Measurements from ENCODE around the gene RNF5. TPM values are rescaled to one million over a fixed set of nuclear protein-coding genes. Genes with fewer than 3 reads are reported as not detected.

Gene RNF5
- total and polyA plus RNA-seq, 2 of the 4 experiments (the other 2 are of a cell fraction) = 18.8 to 41.4 TPM

DNA sequence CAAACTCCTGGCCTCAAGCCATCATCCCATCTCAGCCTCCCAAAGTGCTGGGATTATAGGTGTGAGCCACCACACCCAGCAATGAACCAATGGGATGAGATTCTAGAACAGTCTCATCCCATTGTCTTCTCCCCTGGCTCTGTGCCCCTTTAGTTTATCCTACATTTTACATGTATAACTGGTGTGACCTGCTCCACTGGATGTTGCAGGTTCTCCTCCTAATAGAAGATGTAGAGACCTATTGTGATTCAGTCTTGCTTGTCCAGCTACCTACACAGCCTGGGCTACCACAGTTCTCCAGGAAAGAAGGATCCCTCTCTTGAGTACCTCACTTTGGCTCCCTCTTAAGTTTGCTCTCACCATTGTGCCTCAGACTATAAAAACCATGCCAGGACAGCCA is 46.1 kb upstream of the RNF5 start:
- no peak overlapping the region for H3K9ac ChIP-seq (ENCODE audit: low read depth, low read length)
- DNase-seq (no peak), ATAC-seq (ENCODE audit: low read depth) (no peak)
- no peak overlapping the region for H3K23ac ChIP-seq (ENCODE audit: low read depth, low read length)
- no TSS peak for BruUV-seq (replicated peaks)
- no peak overlapping the region for H4K8ac ChIP-seq (ENCODE audit: low read depth in 2 of 2, low read length in 2 of 2)
- in situ Hi-C loops (cut with MboI; ENCODE audit: low sequenced_read_pairs) = no loop called here
- no peak overlapping the region for H3K4me3 ChIP-seq (ENCODE audit: insufficient read depth, low read depth, low read length)
- no peak overlapping the region for H2AK9ac ChIP-seq (replicated peaks; ENCODE audit: low read depth, low read length, poor library complexity)
- H4K20me1 ChIP-seq (ENCODE audit: insufficient read depth, low read length) = no peaks in the 10 kb centered on the region
- no peak overlapping the region for H3K56ac ChIP-seq (ENCODE audit: extremely low read depth, insufficient read depth, low read length)
- H4K91ac ChIP-seq (ENCODE audit: insufficient read depth, low read depth, low read length) = no peak overlapping the region
- no peak overlapping the region for H2AK5ac ChIP-seq (ENCODE audit: low read depth, low read length)
- no peak overlapping the region for H2AFZ ChIP-seq (replicated peaks; ENCODE audit: low read length, poor library complexity)
- no peaks in the 10 kb centered on the region for H3K9me3 ChIP-seq (ENCODE audit: control insufficient read depth, insufficient read depth, low read length)
- no peaks in the 10 kb centered on the region for H3K27me3 ChIP-seq (ENCODE audit: control insufficient read depth, insufficient read depth, low read length)
- H3K79me1 ChIP-seq (ENCODE audit: low read depth in 1 of 2, low read length in 2 of 2) = peaks cover 19 to 24% of the 10 kb centered on the region in 2 experiments
- ChIA-PET CTCF (no interaction called here), POLR2A (ENCODE audit: unreplicated experiment) (no interaction called here)
- H2BK20ac ChIP-seq (ENCODE audit: low read depth, low read length) = no peak overlapping the region
- H3K9me1 ChIP-seq (ENCODE audit: insufficient read depth, low read length) = peaks cover 8% of the 10 kb centered on the region
- no peak overlapping the region for H3K4ac ChIP-seq (ENCODE audit: low read depth, low read length)
- peaks cover 11% of the 10 kb centered on the region for H3K4me1 ChIP-seq (ENCODE audit: control insufficient read depth, insufficient read depth, low read length)
- intact Hi-C loops (cut with micrococcal nuclease) = no loop called here
- no peak overlapping the region for H3K18ac ChIP-seq (ENCODE audit: low read depth, low read length)
- no peak overlapping the region for H2BK5ac ChIP-seq (ENCODE audit: low read depth, low read length, poor library complexity, severe bottlenecking)
- no peak overlapping the region for H3K4me2 ChIP-seq (ENCODE audit: low read depth, low read length)
- dilution Hi-C loops (cut with HindIII; ENCODE audit: low sequenced_read_pairs, unreplicated experiment) = no loop called here
- TF ChIP-seq MAFK (IDR thresholded peaks at IDR 0.05; ENCODE audit: low read depth, low read length) = no peak
- TF ChIP-seq, protein P1, sequence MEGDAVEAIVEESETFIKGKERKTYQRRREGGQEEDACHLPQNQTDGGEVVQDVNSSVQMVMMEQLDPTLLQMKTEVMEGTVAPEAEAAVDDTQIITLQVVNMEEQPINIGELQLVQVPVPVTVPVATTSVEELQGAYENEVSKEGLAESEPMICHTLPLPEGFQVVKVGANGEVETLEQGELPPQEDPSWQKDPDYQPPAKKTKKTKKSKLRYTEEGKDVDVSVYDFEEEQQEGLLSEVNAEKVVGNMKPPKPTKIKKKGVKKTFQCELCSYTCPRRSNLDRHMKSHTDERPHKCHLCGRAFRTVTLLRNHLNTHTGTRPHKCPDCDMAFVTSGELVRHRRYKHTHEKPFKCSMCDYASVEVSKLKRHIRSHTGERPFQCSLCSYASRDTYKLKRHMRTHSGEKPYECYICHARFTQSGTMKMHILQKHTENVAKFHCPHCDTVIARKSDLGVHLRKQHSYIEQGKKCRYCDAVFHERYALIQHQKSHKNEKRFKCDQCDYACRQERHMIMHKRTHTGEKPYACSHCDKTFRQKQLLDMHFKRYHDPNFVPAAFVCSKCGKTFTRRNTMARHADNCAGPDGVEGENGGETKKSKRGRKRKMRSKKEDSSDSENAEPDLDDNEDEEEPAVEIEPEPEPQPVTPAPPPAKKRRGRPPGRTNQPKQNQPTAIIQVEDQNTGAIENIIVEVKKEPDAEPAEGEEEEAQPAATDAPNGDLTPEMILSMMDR (conservative IDR thresholded peaks at IDR 0.05; ENCODE audit: low read depth, low read length) = no peak
- H3K14ac ChIP-seq (replicated peaks; ENCODE audit: low read depth, low read length) = no peak overlapping the region
- no peak overlapping the region for H4K5ac ChIP-seq (ENCODE audit: low read depth, low read length)
- H2BK15ac ChIP-seq (ENCODE audit: low read depth, low read length) = no peak overlapping the region
- no peak overlapping the region for H3K27ac ChIP-seq (ENCODE audit: insufficient read depth, low read length)
- H3K36me3 ChIP-seq (ENCODE audit: control insufficient read depth, insufficient read depth, low read length) = no peaks in the 10 kb centered on the region
- H2BK120ac ChIP-seq (ENCODE audit: low read depth, low read length) = no peak overlapping the region

All from IMR-90 (cell line).